Measurements from ENCODE around the gene CCL22.

DNA sequence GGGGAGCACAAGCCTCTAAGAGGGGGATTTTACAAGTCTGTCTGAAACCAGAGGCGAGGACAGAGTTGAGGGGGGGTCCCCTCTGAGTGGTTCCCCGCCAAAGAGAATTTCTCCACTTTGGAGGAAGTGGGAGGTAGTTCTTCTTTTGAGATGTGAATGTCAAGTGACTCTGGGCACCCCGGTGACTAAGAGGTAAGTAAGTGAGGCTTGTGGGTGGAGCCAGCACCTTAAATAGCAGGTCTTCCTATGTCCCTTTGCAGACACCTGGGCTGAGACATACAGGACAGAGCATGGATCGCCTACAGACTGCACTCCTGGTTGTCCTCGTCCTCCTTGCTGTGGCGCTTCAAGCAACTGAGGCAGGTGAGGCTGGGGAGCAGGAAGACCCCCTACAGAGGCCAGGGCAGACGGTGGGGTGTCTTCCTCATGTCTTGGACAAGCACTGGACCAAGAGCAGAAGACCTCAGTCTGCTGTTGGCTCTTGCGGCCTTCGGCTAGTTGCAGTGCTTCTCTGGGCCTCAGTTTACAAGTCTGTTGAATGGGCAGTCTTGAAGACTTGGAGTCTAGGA lies at the start of gene CCL22:
- TF ChIP-seq, protein P1, sequence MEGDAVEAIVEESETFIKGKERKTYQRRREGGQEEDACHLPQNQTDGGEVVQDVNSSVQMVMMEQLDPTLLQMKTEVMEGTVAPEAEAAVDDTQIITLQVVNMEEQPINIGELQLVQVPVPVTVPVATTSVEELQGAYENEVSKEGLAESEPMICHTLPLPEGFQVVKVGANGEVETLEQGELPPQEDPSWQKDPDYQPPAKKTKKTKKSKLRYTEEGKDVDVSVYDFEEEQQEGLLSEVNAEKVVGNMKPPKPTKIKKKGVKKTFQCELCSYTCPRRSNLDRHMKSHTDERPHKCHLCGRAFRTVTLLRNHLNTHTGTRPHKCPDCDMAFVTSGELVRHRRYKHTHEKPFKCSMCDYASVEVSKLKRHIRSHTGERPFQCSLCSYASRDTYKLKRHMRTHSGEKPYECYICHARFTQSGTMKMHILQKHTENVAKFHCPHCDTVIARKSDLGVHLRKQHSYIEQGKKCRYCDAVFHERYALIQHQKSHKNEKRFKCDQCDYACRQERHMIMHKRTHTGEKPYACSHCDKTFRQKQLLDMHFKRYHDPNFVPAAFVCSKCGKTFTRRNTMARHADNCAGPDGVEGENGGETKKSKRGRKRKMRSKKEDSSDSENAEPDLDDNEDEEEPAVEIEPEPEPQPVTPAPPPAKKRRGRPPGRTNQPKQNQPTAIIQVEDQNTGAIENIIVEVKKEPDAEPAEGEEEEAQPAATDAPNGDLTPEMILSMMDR (IDR thresholded peaks at IDR 0.05; ENCODE audit: low read length) = no peak
- no peak for TF ChIP-seq EZH2 (IDR thresholded peaks at IDR 0.05; ENCODE audit: borderline replicate concordance, low read length)

Measured in OCI-LY1 (cell line).